PC-3 (cell line): ENCODE measurements around the gene TEX28.

ENCODE experiments used
- CTCF ChIP-seq: fragments of 300-600 bp; sonication (generic); conservative IDR thresholded peaks from 2 replicates; pipeline ENCODE4 v1.5.1; 2017; ENCODE audit warnings: antibody characterized with exemption, low read depth, mild to moderate bottlenecking, low read length
- EZH2 ChIP-seq: fragments of 300-600 bp; sonication (generic); IDR thresholded peaks from one replicate; pipeline ENCODE4 v1.6.1; 2017; ENCODE audit warnings: antibody characterized with exemption, mild to moderate bottlenecking, low read length; ENCODE audit not compliant: unreplicated experiment

GRCh38 chrX:154325541-154325940, 30.6 kb upstream of the TEX28 start:
- no peak for TF ChIP-seq EZH2
- no peak for TF ChIP-seq CTCF
